ENCODE results near the gene IGSF6. TPM values are rescaled to one million over a fixed set of nuclear protein-coding genes. Genes with fewer than 3 reads are reported as not detected.
"Not testable (repeated sequence)": the region's sequence is repeated elsewhere in the genome, so short reads cannot be mapped to it uniquely, and the experiment has no call there.

IGSF6 gene
- total and polyA plus RNA-seq, 2 of the 13 experiments (the other 11 are each of a cell fraction or from before 2014, with no cell fraction given): not detected

DNA sequence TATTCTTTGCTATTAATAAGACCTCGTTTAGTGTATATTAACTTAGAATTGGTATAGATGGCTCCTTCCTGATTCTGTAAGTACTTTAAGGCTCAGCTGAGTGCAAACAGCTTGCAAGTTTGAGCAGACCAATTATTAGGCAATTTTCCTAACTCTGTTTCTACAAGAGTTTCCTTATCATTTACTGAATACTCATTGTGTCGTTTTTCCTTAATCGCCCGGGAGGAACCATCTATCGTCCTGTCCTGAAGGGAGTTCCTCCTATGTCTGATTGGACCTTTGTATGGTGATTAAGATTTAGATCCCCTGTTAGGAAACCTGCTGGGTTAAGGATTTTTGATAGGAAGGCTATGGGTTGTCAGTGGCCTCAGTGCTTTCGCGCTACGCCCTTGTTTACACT lies 21.0 kb downstream of the IGSF6 start:
- H3K4me2 ChIP-seq (ENCODE audit: low read depth, low read length); POLR2A ChIA-PET; in situ Hi-C loops (cut with HindIII; ENCODE audit: extremely low pct_ligation_motif_present, low pct_unique_long_range_greater_than_20kb); H3K9ac ChIP-seq (ENCODE audit: insufficient read depth, low read depth, low read length); H3K4me3 ChIP-seq (replicated peaks in 1 of 3; ENCODE audit: insufficient read depth in 1 of 3, low read depth in 2 of 3, low read length in 3 of 3); H3K9me3 ChIP-seq (ENCODE audit: low read length); BruUV-seq (replicated peaks); H4K20me1 ChIP-seq (ENCODE audit: insufficient read depth, low read length); H2AFZ ChIP-seq (ENCODE audit: low read length); H3K79me2 ChIP-seq (ENCODE audit: insufficient read depth, low read length); intact Hi-C loops (cut with micrococcal nuclease; ENCODE audit: unreplicated experiment); ATAC-seq; DNase-seq (ENCODE audit: low spot score); CTCF ChIA-PET (ENCODE audit: low intra/inter-chr PET ratio, low total read pairs); H3K27ac ChIP-seq (ENCODE audit: extremely low read length, insufficient read depth, low read length); H3K27me3 ChIP-seq (ENCODE audit: control insufficient read depth in 1 of 2, insufficient read depth in 2 of 2, low read length in 2 of 2); FAIRE-seq: not testable (repeated sequence)
- 94% methylated on average over 8 of the region's 8 CpGs for WGBS (ENCODE audit: low lambda C conversion rate)
- H3K36me3 ChIP-seq (replicated peaks in 1 of 2; ENCODE audit: control insufficient read depth in 1 of 2, insufficient read depth in 2 of 2, low read length in 2 of 2): peaks cover 9 to 19% of the 10 kb centered on the region in 2 experiments
- peaks cover 50% of the 10 kb centered on the region for H3K4me1 ChIP-seq (ENCODE audit: insufficient read depth, low read length)
- TF ChIP-seq, protein P1, sequence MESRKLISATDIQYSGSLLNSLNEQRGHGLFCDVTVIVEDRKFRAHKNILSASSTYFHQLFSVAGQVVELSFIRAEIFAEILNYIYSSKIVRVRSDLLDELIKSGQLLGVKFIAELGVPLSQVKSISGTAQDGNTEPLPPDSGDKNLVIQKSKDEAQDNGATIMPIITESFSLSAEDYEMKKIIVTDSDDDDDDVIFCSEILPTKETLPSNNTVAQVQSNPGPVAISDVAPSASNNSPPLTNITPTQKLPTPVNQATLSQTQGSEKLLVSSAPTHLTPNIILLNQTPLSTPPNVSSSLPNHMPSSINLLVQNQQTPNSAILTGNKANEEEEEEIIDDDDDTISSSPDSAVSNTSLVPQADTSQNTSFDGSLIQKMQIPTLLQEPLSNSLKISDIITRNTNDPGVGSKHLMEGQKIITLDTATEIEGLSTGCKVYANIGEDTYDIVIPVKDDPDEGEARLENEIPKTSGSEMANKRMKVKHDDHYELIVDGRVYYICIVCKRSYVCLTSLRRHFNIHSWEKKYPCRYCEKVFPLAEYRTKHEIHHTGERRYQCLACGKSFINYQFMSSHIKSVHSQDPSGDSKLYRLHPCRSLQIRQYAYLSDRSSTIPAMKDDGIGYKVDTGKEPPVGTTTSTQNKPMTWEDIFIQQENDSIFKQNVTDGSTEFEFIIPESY (CRISPR knock-in tag; IDR thresholded peaks at IDR 0.05): peak; percentile 39; the same call in 1 of the 2 replicates

DNA sequence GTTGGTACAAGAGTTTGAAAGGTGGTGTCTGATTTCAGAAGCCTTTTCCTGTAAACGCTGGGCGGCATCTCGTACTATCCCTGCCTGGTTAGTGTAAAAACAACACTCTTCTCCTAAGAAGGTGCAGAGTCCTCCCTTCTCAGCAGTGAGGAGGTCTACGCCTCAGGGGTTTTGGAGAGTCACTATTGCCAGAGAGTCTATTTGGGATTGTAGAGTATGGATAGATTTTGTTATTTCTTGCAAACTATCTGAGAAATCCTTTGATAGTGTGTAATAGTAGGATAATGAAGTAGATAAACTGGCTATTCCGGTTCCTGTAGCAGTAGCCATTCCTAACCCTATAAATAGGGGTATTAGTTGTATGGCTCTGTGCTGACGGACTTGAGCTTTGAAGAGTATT lies 21.5 kb downstream of the IGSF6 start:
- H3K36me3 ChIP-seq (replicated peaks in 1 of 2; ENCODE audit: control insufficient read depth in 1 of 2, insufficient read depth in 2 of 2, low read length in 2 of 2): peaks cover 9 to 24% of the 10 kb centered on the region in 2 experiments
- H3K4me2 ChIP-seq (ENCODE audit: low read depth, low read length); ATAC-seq; H3K27ac ChIP-seq (ENCODE audit: extremely low read length, insufficient read depth, low read length); H3K79me2 ChIP-seq (ENCODE audit: insufficient read depth, low read length); BruUV-seq (replicated peaks); H4K20me1 ChIP-seq (ENCODE audit: insufficient read depth, low read length); DNase-seq (ENCODE audit: low spot score); H2AFZ ChIP-seq (ENCODE audit: low read length); H3K9ac ChIP-seq (ENCODE audit: insufficient read depth, low read depth, low read length); H3K27me3 ChIP-seq (ENCODE audit: control insufficient read depth in 1 of 2, insufficient read depth in 2 of 2, low read length in 2 of 2); H3K4me3 ChIP-seq (replicated peaks in 1 of 3; ENCODE audit: insufficient read depth in 1 of 3, low read depth in 2 of 3, low read length in 3 of 3); in situ Hi-C loops (cut with HindIII; ENCODE audit: extremely low pct_ligation_motif_present, low pct_unique_long_range_greater_than_20kb); H3K9me3 ChIP-seq (ENCODE audit: low read length); POLR2A ChIA-PET; FAIRE-seq; CTCF ChIA-PET (ENCODE audit: low intra/inter-chr PET ratio, low total read pairs); intact Hi-C loops (cut with micrococcal nuclease; ENCODE audit: unreplicated experiment): not testable (repeated sequence)
- WGBS (ENCODE audit: low lambda C conversion rate): 98% methylated on average over 6 of the region's 6 CpGs
- H3K4me1 ChIP-seq (ENCODE audit: insufficient read depth, low read length): peaks cover 54% of the 10 kb centered on the region
